Fibroblast of upper back skin (primary cell): ENCODE measurements around the gene NYAP1.
"Not testable (repeated sequence)": the region's sequence is repeated elsewhere in the genome, so short reads cannot be mapped to it uniquely, and the experiment has no call there.

Source experiments
- DNase-seq: peaks from one replicate; pipeline ENCODE4 v3.0.0-alpha.2; 2013

Gene NYAP1

DNA sequence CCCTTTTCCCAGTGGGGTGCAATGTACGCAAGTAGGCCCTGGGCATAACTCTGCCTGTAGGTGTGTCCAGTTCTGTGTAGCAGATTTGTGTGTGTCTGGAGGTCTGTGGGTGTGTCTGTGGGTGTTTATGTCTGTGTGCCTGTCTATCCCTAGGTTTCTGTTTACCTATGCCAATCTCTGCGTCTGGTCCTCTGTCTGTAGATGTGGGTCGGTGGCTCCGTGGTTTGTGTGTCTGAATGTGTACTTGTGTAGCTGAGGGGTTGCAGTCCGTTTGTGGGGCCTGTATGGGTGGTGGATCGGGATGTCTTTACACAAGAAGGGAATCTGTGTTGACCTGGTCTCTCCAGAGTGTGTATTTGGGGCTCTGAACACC is 932 bp downstream of the NYAP1 start:
- no peak for DNase-seq

DNA sequence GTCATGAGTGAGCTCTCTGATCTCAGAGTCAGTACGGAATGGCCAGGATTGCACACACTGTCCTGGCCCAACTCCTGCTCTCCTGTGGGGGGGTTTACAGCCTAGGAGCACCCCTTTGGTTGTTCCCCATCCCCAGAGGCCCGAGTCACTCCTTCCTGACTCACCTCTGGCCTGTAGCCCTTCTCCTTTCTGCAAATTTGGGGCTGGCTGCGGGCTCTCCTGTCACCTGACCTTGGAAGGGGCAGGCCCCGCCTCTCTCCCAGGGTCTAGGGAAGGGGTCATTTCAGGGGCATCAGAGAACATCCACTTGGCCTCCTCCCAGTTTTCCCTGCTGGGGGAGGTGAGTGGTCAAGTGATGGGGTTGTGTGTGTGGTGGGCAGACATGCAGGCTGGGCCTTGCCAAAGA is 1.7 kb downstream of the NYAP1 start:
- DNase-seq = no peak

DNA sequence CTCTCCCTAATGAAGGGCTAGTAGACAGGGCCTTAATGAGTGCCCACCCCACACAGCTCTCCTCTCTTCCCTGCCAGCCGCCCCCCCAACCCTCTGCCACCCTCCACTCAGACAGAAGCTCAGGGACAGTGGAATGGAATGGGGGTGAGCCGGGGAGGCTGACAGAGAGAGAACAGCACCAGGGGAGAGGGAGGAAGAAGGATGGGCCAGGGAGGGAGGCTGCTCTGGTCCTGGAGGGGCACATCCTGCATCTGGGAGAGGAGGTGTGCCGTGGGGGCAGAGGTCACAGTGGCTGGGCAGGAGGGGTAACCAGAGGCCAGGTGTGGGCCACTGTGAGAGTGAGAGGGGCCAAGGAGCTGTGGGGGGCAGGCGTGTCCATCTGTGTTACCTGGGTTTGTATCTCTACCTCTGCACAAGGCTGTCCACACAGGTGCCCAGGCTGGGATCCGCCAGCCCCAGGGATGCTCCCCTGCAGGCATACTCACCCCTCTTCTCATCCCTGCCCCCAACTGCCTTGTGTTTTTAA is 2.4 kb downstream of the NYAP1 start:
- no peak for DNase-seq

DNA sequence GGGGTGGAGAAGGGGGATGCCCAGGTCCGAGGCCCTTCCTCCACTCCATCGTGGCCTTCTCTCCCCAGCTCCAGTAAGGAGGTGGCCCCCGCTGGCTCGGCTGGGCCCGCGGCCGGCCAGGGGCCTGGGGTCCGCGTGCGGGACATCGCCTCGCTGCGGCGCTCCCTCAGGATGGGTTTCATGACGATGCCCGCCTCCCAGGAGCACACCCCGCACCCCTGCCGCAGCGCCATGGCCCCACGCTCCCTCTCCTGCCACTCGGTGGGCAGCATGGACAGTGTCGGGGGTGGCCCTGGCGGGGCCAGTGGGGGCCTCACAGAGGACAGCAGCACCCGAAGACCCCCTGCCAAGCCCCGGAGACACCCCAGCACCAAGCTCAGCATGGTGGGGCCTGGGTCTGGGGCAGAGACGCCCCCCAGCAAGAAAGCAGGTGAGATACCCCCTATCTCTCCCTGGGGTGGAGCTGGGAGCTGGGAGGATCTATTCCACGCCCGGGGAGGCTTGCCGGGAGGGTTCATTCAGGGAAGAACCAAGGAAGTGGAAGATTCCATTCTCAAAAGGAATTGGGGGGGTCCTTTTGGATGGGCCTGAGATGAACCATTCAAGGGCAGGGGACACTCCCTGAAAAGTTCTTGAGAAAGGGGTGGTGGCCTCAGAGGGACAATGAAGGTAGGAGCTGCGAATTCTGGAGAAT is 3.2 kb downstream of the NYAP1 start:
- peak; percentile 37 for DNase-seq

DNA sequence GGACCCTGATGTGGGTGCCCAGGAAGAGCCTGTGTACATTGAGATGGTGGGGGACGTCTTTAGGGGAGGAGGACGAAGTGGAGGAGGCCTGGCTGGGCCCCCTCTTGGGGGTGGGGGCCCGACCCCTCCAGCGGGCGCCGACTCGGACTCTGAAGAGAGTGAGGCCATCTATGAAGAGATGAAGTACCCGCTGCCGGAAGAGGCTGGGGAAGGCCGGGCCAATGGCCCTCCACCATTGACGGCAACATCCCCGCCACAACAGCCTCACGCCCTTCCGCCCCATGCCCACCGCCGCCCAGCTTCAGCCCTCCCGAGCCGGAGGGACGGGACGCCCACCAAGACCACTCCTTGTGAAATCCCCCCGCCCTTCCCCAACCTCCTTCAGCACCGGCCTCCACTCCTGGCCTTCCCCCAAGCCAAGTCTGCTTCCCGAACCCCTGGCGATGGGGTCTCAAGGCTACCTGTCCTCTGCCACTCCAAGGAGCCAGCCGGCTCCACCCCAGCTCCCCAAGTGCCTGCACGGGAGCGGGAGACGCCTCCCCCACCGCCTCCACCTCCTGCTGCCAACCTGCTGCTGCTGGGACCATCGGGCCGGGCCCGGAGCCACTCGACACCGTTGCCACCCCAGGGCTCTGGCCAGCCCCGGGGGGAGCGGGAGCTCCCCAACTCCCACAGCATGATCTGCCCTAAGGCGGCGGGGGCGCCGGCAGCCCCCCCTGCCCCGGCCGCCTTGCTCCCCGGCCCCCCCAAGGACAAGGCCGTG is 4.8 kb downstream of the NYAP1 start:
- DNase-seq = no peak

DNA sequence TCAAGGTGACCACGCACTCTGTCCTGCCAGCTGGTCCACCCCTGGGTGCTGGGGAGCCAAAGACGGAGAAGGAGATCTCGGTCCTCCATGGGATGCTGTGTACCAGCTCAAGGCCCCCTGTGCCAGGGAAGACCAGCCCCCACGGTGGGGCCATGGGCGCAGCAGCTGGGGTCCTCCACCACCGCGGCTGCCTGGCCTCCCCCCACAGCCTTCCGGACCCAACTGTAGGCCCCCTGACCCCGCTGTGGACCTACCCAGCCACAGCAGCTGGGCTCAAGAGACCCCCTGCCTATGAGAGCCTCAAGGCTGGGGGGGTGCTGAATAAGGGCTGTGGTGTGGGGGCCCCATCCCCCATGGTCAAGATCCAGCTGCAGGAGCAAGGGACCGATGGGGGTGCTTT is 5.4 kb downstream of the NYAP1 start:
- DNase-seq = no peak

DNA sequence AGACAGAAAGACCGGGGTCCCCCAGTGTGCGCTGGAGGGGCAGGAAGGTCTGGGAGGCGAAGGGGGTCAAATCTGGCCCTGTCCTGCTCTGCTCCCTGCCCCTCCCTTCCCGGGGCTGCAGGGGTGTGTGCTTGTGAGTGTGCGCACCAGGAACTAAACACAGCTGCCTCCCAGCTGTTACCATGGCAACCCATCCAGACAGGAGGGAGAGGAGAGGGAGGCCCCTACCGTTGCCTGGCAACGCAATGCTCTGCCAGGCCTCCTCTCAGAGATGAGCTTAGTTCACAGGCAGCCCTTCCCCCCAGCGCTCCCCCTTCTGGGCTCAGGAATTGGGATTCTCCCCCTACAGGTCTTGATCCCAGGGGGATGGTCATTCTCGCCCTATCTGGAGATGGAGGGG is 6.1 kb downstream of the NYAP1 start:
- peak; percentile 94 for DNase-seq

DNA sequence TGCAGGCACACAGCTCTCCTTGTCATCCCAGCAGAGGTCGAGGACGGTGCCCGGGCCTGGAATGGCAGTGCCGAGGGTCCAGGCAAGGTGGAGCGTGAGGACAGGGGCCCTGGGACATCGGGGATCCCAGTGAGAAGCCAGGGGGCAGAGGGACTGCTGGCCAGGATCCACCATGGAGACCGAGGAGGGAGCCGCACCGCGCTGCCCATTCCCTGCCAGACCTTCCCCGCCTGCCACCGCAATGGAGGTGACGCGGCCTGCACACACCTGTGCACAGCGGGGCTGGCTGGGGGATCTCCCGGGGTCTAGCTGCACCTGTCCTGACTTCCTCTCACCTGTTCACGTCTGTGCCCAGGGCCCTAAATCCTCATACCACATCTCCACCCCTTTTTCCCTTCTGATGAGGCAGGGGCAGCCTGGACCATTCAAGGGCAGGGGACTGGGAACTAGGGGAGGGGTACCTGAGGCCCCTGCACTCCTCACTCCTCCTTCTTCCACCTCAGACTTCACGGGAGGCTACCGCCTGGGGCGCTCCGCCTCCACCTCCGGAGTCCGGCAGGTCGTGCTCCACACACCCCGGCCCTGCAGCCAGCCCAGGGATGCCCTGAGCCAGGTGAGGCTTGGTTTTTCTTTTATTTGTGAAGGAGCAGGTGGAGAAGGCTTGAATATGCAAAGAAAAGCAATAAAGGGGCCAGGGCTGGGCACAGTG is 6.9 kb downstream of the NYAP1 start:
- DNase-seq = no peak

DNA sequence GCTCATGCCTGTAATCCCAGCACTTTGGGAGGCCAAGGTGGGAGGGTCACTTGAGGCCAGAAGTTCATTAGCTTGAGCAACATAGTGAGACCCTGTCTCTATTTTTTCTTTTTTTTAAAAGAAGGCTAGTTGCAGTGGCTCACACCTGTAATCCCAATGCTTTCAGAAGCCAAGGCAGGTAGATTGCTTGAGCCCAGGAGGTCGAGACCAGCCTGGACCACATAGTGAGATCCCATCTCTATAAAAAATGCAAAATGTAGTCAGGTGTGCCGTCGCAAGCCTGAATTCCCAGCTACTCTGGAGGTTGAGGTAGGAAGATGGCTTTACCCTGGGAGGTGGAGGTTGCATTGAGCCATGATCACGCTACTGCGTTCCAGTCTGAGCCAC is 7.5 kb downstream of the NYAP1 start:
- DNase-seq = no peak

DNA sequence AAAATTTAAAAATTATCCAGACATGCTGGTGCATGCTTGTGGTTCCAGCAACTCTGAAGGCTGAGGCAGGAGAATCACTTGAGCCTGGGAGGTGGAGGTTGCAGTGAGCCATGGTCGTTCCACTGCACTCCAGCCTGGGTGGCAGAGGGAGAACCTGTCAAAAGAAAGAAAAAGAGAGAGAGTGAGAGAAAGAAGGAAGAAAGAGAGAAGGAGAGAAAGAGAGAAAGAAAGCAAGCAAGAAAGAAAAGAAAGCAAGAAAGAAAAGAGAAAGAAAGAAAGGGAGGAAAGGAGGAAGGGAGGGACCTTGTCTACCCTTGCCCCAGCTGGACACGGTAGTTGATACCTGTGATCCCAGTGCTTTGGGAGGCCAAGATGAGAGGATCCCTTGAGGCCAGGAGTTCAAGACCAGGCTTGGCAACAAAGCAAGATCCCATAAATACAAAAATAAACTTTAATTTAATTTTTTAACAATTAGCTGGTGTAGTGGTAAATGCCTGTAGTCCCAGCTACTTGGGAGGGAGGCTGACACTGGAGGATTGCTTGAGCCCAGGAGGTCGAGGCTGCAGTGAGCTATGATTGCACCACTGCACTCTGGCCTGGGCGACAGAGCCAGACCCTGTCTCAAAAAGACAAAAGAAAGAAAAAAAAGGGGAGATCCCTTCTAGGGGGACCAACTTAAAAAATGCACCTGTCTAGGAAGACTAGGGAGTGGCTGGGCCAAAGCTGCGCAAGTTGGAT is 9.2 kb downstream of the NYAP1 start:
- no peak for DNase-seq

DNA sequence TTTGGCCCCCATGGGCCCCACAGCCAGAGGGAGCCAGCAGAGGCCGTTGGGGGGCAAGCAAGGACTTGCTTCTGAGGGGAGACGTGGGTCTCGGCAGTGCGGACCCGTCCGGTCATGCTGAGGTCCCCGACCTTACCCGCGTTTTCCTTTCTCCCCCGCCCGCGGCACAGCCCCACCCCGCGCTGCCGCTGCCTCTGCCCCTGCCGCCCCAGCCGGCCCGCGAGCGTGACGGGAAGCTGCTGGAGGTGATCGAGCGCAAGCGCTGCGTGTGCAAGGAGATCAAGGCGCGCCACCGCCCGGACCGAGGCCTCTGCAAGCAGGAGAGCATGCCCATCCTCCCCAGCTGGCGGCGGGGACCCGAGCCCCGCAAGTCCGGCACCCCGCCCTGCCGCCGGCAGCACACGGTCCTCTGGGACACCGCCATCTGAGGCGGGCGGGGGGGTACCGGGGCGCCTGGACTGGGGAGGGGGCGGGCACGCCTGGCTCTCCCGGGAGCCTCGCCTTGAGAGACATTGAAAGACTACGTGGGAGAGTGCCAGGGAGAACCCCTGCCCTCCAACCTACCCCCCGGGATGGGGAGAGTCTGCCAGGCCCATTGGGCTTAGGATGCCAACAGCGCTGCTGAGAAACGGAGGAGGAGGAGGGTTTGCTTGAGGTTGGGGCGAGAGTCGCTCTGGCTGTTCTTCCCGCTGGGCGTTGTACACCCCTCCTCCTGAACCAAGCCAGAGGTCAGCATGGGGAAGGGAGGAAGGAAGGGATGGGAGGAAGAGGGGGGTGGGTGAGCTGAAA is 9.9 kb downstream of the NYAP1 start:
- no peak for DNase-seq

DNA sequence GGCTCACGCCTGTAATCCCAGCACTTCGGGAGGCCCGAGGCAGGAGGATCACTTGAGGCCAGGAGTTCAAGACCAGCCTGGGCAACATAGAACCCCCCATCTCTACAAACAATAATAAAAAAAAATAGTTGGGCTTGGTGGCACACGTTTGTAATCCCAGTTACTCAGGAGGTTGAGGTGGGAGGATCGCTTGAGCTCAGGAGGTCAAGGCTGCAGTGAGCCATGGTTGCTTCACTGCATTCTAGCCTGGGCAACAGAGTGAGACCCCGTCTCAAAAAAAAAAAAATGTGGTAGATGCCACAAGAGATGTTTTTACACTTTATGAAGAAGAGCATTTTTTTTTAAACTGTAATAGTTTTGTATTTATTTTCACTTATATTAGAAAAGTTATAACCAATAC is 12.8 kb downstream of the NYAP1 start:
- no peak for DNase-seq

DNA sequence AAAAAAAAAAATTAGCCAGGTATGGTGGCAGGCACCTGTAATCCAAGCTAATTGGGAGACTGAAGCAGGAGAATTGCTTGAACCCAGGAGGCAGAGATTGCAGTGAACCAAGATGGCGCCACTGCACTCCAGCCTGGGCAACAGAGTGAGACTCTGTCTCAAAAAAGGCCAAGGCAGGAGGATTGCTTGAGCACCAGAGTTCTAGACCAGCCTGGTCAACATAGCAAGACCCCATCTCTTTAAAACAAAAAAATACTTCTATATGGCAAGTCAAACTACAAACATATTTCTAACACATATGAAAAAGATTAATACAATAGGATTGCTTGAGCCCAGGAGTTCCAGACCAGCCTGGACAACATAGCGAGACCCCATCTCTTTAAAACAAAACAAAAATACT is 17.0 kb downstream of the NYAP1 start:
- DNase-seq = not testable (repeated sequence)

DNA sequence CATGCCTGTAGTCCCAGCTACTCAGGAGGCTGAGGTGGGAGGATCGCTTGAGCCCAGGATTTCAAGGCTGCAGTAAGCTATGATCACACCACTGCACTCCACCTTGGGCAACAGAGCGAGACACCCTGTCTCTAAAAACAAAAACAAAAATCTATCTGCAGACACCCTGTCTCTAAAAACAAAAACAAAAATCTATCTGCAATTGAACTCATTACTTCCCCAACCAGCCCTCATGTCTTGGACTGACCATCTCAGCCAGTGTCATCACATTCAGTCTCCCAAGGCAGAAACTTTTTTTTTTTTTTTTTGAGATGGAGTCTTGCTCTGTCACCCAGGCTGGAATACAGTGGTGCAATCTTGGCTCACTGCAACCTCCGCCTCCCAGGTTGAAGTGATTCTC is 20.3 kb downstream of the NYAP1 start:
- DNase-seq = not testable (repeated sequence)

DNA sequence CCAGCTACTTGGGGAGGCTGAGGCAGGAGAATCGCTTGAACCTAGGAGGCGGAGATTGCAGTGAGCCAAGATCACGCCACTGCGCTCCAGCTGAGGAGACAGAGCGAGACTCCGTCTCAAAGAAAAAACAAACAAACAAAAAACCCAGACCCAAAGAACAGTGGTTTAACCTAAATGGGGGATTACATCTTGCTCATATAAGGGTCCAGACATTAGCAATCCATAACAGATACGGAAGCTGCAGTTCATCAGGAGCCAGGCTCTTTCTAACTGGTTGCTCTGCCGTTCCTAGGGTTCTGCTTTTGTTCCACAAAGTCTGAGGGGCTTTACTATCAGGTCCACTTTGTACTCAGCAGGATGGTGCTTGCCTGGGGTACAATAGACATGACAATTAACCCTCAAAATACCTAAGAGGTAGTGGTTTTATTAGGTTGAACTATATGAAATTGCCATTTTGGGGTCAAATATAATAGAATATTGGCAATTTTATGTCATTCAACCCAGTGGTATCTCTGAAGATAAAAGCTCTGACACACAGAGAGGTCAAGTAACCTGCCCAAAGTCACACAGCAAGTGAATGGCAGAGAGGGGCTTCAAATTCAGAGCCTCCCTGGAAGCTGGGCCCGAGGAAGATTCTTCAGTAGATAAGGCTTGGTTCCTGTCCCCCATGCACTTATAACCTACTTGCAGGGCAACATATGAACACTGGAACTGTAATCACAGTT is 21.3 kb downstream of the NYAP1 start:
- no peak for DNase-seq

DNA sequence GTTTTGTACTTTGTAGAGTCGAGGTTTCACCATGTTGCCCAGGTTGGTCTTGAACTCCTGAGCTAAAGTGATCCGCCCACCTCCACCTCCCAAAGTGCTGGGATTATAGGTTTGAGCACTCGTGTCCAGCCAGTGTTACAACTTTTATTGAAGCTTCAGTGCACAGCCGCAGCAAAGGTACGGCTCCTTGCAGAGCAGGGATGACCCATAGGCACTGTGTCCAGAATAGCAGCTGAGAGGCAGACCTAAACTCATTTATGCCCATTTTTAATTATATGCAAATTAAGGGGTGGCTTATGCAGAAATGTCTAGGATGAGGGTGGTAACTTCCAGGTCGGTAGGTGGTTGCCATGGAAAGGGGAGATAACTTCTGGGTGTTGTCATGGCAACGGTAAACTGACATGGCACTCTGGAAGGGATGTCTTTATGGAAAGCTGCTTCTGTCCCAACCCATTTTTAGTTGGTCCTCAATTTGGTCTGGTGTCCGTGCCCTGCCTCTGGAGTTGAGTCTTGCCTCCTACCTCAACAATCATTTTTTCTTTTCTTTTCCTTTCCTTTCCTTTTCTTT is 22.7 kb downstream of the NYAP1 start:
- DNase-seq = no peak

DNA sequence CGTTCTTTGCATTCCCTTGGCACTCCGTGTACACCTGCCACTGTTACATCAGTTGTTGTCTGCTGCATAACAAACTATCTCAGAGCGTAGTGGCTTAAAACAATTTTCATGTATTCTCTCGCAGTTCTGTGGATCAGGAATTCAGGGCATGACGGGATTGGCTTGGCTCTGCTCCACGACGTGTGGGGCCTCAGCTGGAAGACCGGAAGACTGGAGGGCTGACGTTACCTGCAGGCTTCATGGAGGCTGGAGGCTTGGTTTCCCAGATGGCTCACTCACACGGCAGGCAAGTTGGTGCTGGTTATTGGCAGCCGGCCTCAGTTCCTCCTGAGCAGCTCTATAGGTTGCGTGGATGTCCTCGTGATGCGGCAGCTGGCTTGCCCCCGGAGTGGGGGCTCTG is 25.5 kb downstream of the NYAP1 start:
- peak; percentile 95 for DNase-seq

DNA sequence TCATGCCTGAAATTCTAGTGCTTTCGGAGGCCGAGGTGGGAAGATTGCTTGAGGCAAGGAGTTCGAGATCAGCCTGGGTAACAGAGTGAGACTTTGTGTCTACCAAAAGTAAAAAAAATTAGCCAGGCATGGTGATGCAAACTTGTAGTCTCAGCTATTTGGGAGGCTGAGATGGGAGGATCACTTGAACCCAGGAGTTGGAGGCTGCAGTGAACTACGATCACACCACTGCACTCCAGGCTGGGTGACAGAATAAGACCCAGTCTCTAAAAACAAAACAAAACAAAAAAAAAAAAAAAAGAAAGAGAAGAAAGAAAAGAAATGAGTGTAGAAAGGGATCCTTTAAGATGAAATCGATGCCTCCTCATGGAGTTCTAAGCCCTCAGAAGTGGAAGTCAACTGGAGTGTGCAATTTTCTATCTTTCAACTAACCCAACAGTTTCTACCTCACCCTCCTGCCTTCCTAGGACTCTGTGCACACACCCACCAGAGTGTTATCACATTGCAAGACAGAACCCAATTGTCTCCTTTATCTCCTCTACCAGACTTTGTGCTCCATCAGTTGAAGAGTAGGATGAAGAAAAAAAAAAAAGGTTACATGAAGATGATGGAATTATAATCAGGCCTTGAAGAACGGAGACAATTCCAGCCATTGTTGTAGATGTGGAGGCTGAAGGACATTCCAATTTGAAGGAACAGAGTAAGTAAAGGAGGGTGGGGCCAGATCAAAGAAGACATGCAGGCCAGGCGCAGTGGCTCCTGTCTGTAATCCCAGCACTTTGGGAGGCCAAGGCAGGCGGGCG is 26.9 kb downstream of the NYAP1 start:
- no peak for DNase-seq

DNA sequence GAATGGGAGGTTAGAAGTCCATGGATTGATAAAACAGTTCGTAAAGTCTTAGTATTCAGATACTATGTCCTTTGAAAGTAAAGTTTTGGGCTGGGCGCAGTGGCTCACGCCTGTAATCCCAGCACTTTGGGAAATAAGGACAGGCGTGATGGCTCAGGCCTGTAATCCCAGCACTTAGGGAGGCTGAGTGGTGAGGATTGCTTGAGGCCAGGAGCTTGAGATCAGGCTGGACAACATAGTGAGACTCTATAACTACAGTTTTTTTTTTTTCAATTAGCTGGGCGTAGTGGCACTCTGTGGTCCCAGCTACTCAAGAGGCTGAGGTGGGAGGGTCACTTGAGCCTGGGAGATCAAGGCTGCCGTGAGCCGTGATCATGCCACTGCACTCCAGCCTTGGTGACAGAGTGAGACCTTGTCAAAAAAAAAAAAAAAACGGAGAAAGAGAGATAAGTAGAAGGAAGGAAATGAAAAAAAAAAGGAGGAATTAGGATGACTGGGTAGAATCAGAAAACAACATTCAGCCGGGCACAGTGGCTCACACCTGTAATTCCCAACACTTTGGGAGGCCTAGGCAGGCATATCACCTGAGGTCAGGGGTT is 29.6 kb downstream of the NYAP1 start:
- DNase-seq = no peak

DNA sequence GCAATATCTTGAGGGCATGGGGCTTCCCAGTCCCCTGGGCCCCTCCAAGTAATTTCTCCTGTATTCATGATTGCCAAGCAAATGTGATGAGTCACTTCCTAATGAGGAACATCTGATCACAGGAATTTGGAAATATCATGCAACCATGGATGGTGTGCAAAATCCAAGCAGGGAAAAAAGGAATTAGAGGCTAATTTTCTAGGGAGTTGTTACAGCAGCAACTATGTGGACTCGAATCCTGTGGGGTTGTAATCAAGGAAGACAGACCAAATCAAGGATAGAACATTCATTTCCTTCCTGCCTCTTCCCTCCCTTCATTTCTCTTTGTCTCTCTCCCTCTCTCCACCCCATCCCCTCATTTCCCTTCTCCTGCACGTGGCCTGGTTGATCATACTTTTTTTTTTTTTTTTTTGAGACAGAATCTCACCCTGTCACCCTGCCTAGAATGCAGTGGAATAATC is 31.4 kb downstream of the NYAP1 start:
- DNase-seq = peak; percentile 93
